ELR (cell line): ENCODE data around the gene C20orf202.
A peak's percentile ranks its signal among the peaks of the same experiment; 100 is the strongest.
"Not testable (repeated sequence)": the region's sequence is repeated elsewhere in the genome, so short reads cannot be mapped to it uniquely, and the experiment has no call there.

Experiments used
- DNase-seq: peaks from one replicate; pipeline ENCODE4 v3.0.0-alpha.2; 2015; ENCODE audit warnings: low read depth

Gene C20orf202

GRCh38 chr20:1247689-1248088 lies 44.4 kb downstream of the C20orf202 start:
- no peak for DNase-seq

- not testable (repeated sequence) for DNase-seq
These were observed 47.0 kb downstream of the C20orf202 start for GRCh38 chr20:1250282-1250681.

- no peak for DNase-seq
These were observed 49.2 kb downstream of the C20orf202 start for GRCh38 chr20:1252416-1252815.

GRCh38 chr20:1254254-1254653 lies 51.0 kb downstream of the C20orf202 start:
- no peak for DNase-seq

- peak; percentile 38 for DNase-seq
These were observed 52.4 kb downstream of the C20orf202 start for GRCh38 chr20:1255675-1256074.
